Neural cell (in vitro differentiated cells): ENCODE results near the gene POLDIP3.

Source experiments
- EZH2 ChIP-seq: fragments of 200-600, 300-800 bp; shearing (Covaris generic), sonication (generic); IDR thresholded peaks from 2 replicates; pipeline ENCODE4 v1.6.1; 2014; ENCODE audit warnings: antibody characterized with exemption, low read length, borderline replicate concordance, mild to moderate bottlenecking; ENCODE audit not compliant: insufficient read depth, poor library complexity, severe bottlenecking
- MXI1 ChIP-seq: fragments of 450-650 bp; conservative IDR thresholded peaks from 2 replicates; pipeline ENCODE4 v1.6.1; 2014; ENCODE audit warnings: antibody characterized with exemption, mild to moderate bottlenecking; ENCODE audit not compliant: poor library complexity, severe bottlenecking
- REST ChIP-seq: IDR thresholded peaks from 2 replicates; pipeline ENCODE4 v1.6.1; 2012; ENCODE audit warnings: borderline replicate concordance
- TAF1 ChIP-seq: IDR thresholded peaks from 2 replicates; pipeline ENCODE4 v1.6.1; 2012; ENCODE audit warnings: low read depth

GRCh38 chr22:42602470-42602869 lies 12.2 kb downstream of the POLDIP3 start:
- no peak for TF ChIP-seq MXI1
- no peak for TF ChIP-seq REST
- TF ChIP-seq EZH2, result no peak
- no peak for TF ChIP-seq TAF1
